GM18868 (cell line): Measurements from ENCODE around the gene SLC4A4.

Experiments
- ATAC-seq: cut with Tn5 transposase; IDR thresholded peaks from one replicate; pipeline ENCODE4 v1.9.1; 2021; ENCODE audit warnings: mild to moderate bottlenecking, moderate library complexity; ENCODE audit not compliant: unreplicated experiment

Gene SLC4A4

GRCh38 chr4:71338846-71339593 lies at the start of gene SLC4A4:
SLC4A4 (plus strand) TSS chr4:71339020.
- peak; percentile 100 for ATAC-seq

- no peak for ATAC-seq
Measured at GRCh38 chr4:71290074-71290473, 48.7 kb upstream of the SLC4A4 start.

- no peak for ATAC-seq
Measured at GRCh38 chr4:71290476-71290875, 48.3 kb upstream of the SLC4A4 start.

GRCh38 chr4:71292228-71292627 lies 46.6 kb upstream of the SLC4A4 start:
- ATAC-seq: no peak

- ATAC-seq: no peak
Measured at GRCh38 chr4:71293705-71294104, 45.1 kb upstream of the SLC4A4 start.

GRCh38 chr4:71294301-71294700 lies 44.5 kb upstream of the SLC4A4 start:
- ATAC-seq: no peak

GRCh38 chr4:71296945-71297344 lies 41.9 kb upstream of the SLC4A4 start:
- no peak for ATAC-seq

GRCh38 chr4:71300362-71300761 lies 38.5 kb upstream of the SLC4A4 start:
- ATAC-seq: no peak

- ATAC-seq: no peak
Measured at GRCh38 chr4:71300964-71301363, 37.9 kb upstream of the SLC4A4 start.

GRCh38 chr4:71303287-71303686 lies 35.5 kb upstream of the SLC4A4 start:
- no peak for ATAC-seq

- no peak for ATAC-seq
Measured at GRCh38 chr4:71303850-71304249, 35.0 kb upstream of the SLC4A4 start.

GRCh38 chr4:71304289-71304850 lies 34.5 kb upstream of the SLC4A4 start:
- no peak for ATAC-seq

GRCh38 chr4:71307729-71308128 lies 31.1 kb upstream of the SLC4A4 start:
- ATAC-seq: no peak

GRCh38 chr4:71322425-71322824 lies 16.4 kb upstream of the SLC4A4 start:
- ATAC-seq: no peak

- no peak for ATAC-seq
Measured at GRCh38 chr4:71333368-71333767, 5.5 kb upstream of the SLC4A4 start.

- ATAC-seq: no peak
Measured at GRCh38 chr4:71333960-71334359, 4.9 kb upstream of the SLC4A4 start.

- ATAC-seq: no peak
Measured at GRCh38 chr4:71334465-71334882, 4.3 kb upstream of the SLC4A4 start.

GRCh38 chr4:71343670-71344466 lies 5.0 kb downstream of the SLC4A4 start:
- no peak for ATAC-seq

GRCh38 chr4:71346710-71347109 lies 7.9 kb downstream of the SLC4A4 start:
- no peak for ATAC-seq

- no peak for ATAC-seq
Measured at GRCh38 chr4:71348586-71348985, 9.8 kb downstream of the SLC4A4 start.

GRCh38 chr4:71355045-71355444 lies 16.2 kb downstream of the SLC4A4 start:
- no peak for ATAC-seq

- ATAC-seq: no peak
Measured at GRCh38 chr4:71355971-71356370, 17.2 kb downstream of the SLC4A4 start.
